Panc1 (cell line): Measurements from ENCODE around the gene CFAP69. TPM values are rescaled to one million over a fixed set of nuclear protein-coding genes. Genes with fewer than 3 reads are reported as not detected.
"Not testable (repeated sequence)": the region's sequence is repeated elsewhere in the genome, so short reads cannot be mapped to it uniquely, and the experiment has no call there.

ENCODE experiments used
- ATAC-seq: fragments of 200-7000 bp; cut with Tn5 transposase; 2 replicates; pipeline ENCODE4 v1.9.1; 2020; ENCODE audit warnings: mild to moderate bottlenecking, moderate library complexity
- BruUV-seq: library from RNA; stranded (reverse); fragments of 400-500 nt; replicated peaks from 2 replicates; lab custom pipeline; 2021; lab: Mats Ljungman, UMichigan
- CTCF ChIA-PET: fragments of 300-600 bp; sonication (Branson Sonifier 250); formaldehyde crosslinking; loops from one replicate; lab custom pipeline; 2022; ENCODE audit warnings: antibody characterized with exemption; lab: Charles Lee
- POLR2A ChIA-PET: fragments of 300-600 bp; sonication (Branson Sonifier 250); formaldehyde crosslinking; loops from one replicate; lab custom pipeline; 2022; ENCODE audit warnings: antibody characterized with exemption; lab: Charles Lee
- DNase-seq: peaks from one replicate; pipeline ENCODE4 v3.0.0-alpha.2; 2010; ENCODE audit warnings: low read depth, low spot score
- H3K27ac ChIP-seq: 2 replicates; pipeline ENCODE4 v1.5.1; 2011; ENCODE audit warnings: mild to moderate bottlenecking, low read length, inconsistent platforms
- H3K27me3 ChIP-seq: fragments of 200-500 bp; sonication (Bioruptor generic); 2 replicates; pipeline ENCODE4 v1.6.0; 2014; ENCODE audit warnings: low read length, inconsistent platforms; ENCODE audit not compliant: control insufficient read depth, insufficient read depth
- H3K36me3 ChIP-seq: fragments of 200-500 bp; sonication (Bioruptor generic); 2 replicates; pipeline ENCODE4 v1.5.1; 2014; ENCODE audit warnings: inconsistent platforms, mild to moderate bottlenecking, low read length, moderate library complexity; ENCODE audit not compliant: control insufficient read depth, insufficient read depth
- H3K4me1 ChIP-seq: 2 replicates; pipeline ENCODE4 v1.5.1; 2011; ENCODE audit warnings: inconsistent platforms, mild to moderate bottlenecking, low read length, moderate library complexity; ENCODE audit not compliant: control insufficient read depth, insufficient read depth
- H3K4me3 ChIP-seq, 2 experiments: 2 replicates each; pipeline ENCODE4 v1.5.1; 2011 to 2012; ENCODE audit warnings: low read depth in 2 of 2, low read length in 2 of 2, mild to moderate bottlenecking in 2 of 2, inconsistent platforms in 1 of 2, moderate library complexity in 1 of 2
- H3K9me3 ChIP-seq: fragments of 200-500 bp; sonication (Bioruptor generic); 2 replicates; pipeline ENCODE4 v1.5.1; 2014; ENCODE audit warnings: low read depth, mild to moderate bottlenecking, inconsistent platforms, low read length, moderate library complexity; ENCODE audit not compliant: control insufficient read depth, insufficient read depth
- CTCF ChIP-seq: fragments of 450-650 bp; IDR thresholded peaks from 2 replicates; pipeline ENCODE4 v1.5.1; 2017; ENCODE audit warnings: mild to moderate bottlenecking
- POLR2AphosphoS5 ChIP-seq: IDR thresholded peaks from 2 replicates; pipeline ENCODE4 v1.6.1; 2012; ENCODE audit warnings: mild to moderate bottlenecking, low read depth, low read length, moderate library complexity
- SIN3A ChIP-seq: IDR thresholded peaks from 2 replicates; pipeline ENCODE4 v1.6.1; 2012; ENCODE audit warnings: low read depth, mild to moderate bottlenecking, low read length, moderate library complexity, borderline replicate concordance; ENCODE audit not compliant: insufficient read depth
- TCF7L2 ChIP-seq: IDR thresholded peaks from 2 replicates; pipeline ENCODE4 v1.6.1; 2011; ENCODE audit warnings: mild to moderate bottlenecking, low read depth, low read length, inconsistent platforms
- in situ Hi-C: cut with HindIII; loops from 2 replicates; pipeline ENCODE4 v1.10.0; 2016; ENCODE audit warnings: low sequenced_read_pairs, low pct_unique_long_range_greater_than_20kb
- intact Hi-C: fragments of 100-400 bp; cut with micrococcal nuclease; formaldehyde crosslinking; loops from one replicate; pipeline ENCODE4 v1.10.0; 2022; ENCODE audit not compliant: unreplicated experiment
- total RNA-seq: library from RNA; stranded (reverse); gene quantifications from one replicate; pipeline ENCODE4 v1.2.1, GENCODE V29; 2021; ENCODE audit not compliant: unreplicated experiment
- TF ChIP-seq, protein P1 (sequence below), 2 experiments: IDR thresholded peaks; 2 replicates each; pipeline ENCODE4 v1.6.1; 2011 to 2012; ENCODE audit warnings: low read depth in 2 of 2, control low read depth in 1 of 2, low read length in 1 of 2, mild to moderate bottlenecking in 1 of 2, moderate library complexity in 1 of 2; ENCODE audit not compliant: insufficient read depth in 1 of 2

CFAP69 gene
- total RNA-seq, 1 experiment from 2014 or later, result 0.51 TPM

GRCh38 chr7:90250601-90251303, 5.8 kb downstream of the CFAP69 start:
- TF ChIP-seq SIN3A (no peak), CTCF (no peak), POLR2AphosphoS5 (no peak), TCF7L2 (no peak)
- TF ChIP-seq, protein P1, sequence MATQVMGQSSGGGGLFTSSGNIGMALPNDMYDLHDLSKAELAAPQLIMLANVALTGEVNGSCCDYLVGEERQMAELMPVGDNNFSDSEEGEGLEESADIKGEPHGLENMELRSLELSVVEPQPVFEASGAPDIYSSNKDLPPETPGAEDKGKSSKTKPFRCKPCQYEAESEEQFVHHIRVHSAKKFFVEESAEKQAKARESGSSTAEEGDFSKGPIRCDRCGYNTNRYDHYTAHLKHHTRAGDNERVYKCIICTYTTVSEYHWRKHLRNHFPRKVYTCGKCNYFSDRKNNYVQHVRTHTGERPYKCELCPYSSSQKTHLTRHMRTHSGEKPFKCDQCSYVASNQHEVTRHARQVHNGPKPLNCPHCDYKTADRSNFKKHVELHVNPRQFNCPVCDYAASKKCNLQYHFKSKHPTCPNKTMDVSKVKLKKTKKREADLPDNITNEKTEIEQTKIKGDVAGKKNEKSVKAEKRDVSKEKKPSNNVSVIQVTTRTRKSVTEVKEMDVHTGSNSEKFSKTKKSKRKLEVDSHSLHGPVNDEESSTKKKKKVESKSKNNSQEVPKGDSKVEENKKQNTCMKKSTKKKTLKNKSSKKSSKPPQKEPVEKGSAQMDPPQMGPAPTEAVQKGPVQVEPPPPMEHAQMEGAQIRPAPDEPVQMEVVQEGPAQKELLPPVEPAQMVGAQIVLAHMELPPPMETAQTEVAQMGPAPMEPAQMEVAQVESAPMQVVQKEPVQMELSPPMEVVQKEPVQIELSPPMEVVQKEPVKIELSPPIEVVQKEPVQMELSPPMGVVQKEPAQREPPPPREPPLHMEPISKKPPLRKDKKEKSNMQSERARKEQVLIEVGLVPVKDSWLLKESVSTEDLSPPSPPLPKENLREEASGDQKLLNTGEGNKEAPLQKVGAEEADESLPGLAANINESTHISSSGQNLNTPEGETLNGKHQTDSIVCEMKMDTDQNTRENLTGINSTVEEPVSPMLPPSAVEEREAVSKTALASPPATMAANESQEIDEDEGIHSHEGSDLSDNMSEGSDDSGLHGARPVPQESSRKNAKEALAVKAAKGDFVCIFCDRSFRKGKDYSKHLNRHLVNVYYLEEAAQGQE (IDR thresholded peaks at IDR 0.05; ENCODE audit: insufficient read depth in 1 of 2, low read depth in 2 of 2, low read length in 1 of 2), result no peak
- ATAC-seq, result no peak
- Histone ChIP-seq H3K4me1 (peaks cover 7% of the 10 kb centered on the region), H3K36me3 (no peaks in the 10 kb centered on the region), H3K9me3 (no peaks in the 10 kb centered on the region), H3K4me3 (no peak overlapping the region), H3K27ac (no peak overlapping the region), H3K27me3 (no peaks in the 10 kb centered on the region)
- no peak for DNase-seq
- intact Hi-C loops, result no loop called here
- no TSS peak for BruUV-seq
- in situ Hi-C loops, result no loop called here
- ChIA-PET CTCF (no interaction called here), POLR2A (no interaction called here)

DNA sequence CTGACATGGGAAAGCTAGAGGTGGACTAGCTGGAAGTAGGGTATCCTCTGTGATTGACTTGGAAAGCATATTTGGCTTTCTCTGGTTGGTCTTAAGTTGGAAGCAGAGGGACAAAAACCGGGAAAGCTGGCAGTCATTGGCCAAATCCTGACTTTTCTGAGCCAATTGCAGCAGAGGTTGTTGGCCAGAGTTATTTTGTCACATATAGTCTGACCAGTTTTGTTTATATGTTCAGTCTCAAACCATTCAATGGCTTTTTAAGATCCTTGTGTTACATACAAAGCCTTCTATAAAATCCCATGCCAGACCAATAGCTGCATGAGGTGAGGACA, 6.3 kb downstream of the CFAP69 start:
- POLR2A ChIA-PET, result no interaction called here
- no peak for ATAC-seq
- Histone ChIP-seq H3K9me3 (no peaks in the 10 kb centered on the region), H3K36me3 (no peaks in the 10 kb centered on the region), H3K27me3 (no peaks in the 10 kb centered on the region), H3K4me3 (no peak overlapping the region), H3K4me1 (peaks cover 2% of the 10 kb centered on the region; the same call in 1 of the 2 replicates), H3K27ac (no peak overlapping the region)
- in situ Hi-C loops, result no loop called here
- BruUV-seq, result no TSS peak
- intact Hi-C loops, result no loop called here
- CTCF ChIA-PET, result no interaction called here
- DNase-seq, result no peak
- no peak for TF ChIP-seq SIN3A
- TF ChIP-seq, protein P1 (IDR thresholded peaks at IDR 0.05; ENCODE audit: insufficient read depth in 1 of 2, low read depth in 2 of 2, low read length in 1 of 2), result no peak
- TF ChIP-seq CTCF, result no peak
- TF ChIP-seq POLR2AphosphoS5, result no peak
- TF ChIP-seq TCF7L2, result no peak

GRCh38 chr7:90256011-90256410, 11.0 kb downstream of the CFAP69 start:
- H3K36me3 ChIP-seq, H3K4me1 ChIP-seq, POLR2A ChIA-PET, ATAC-seq, H3K4me3 ChIP-seq, DNase-seq, H3K27me3 ChIP-seq, H3K27ac ChIP-seq, in situ Hi-C loops, CTCF ChIA-PET, intact Hi-C loops, H3K9me3 ChIP-seq, BruUV-seq: not testable (repeated sequence)
